Neuronal stem cell (in vitro differentiated cells): ENCODE results near the gene SCNN1A.

Source experiments
- DNase-seq: peaks from one replicate; pipeline ENCODE4 v3.0.0-alpha.2; 2013; ENCODE audit warnings: low spot score
- H2AFZ ChIP-seq: one replicate; pipeline ENCODE4 v1.6.1; 2013; ENCODE audit warnings: mild to moderate bottlenecking, low read length, inconsistent platforms
- H2AK5ac ChIP-seq: 2 replicates; pipeline ENCODE4 v1.6.1; 2013; ENCODE audit warnings: low read depth, mild to moderate bottlenecking, inconsistent platforms, low read length, moderate library complexity, mixed read lengths
- H2BK120ac ChIP-seq: 2 replicates; pipeline ENCODE4 v1.6.1; 2013; ENCODE audit warnings: low read depth, mild to moderate bottlenecking, inconsistent platforms, low read length, moderate library complexity, mixed read lengths
- H2BK12ac ChIP-seq: one replicate; pipeline ENCODE4 v1.6.1; 2013; ENCODE audit warnings: low read length, inconsistent platforms
- H2BK15ac ChIP-seq: 2 replicates; pipeline ENCODE4 v1.6.1; 2013; ENCODE audit warnings: mild to moderate bottlenecking, low read length, inconsistent platforms, mixed read lengths
- H2BK5ac ChIP-seq: one replicate; pipeline ENCODE4 v1.6.1; 2013; ENCODE audit warnings: inconsistent platforms, mild to moderate bottlenecking, low read length, moderate library complexity
- H3K14ac ChIP-seq: one replicate; pipeline ENCODE4 v1.6.1; 2013; ENCODE audit warnings: low read length, inconsistent platforms
- H3K18ac ChIP-seq: 2 replicates; pipeline ENCODE4 v1.6.1; 2013; ENCODE audit warnings: low read length, inconsistent platforms
- H3K23ac ChIP-seq: 2 replicates; pipeline ENCODE4 v1.6.1; 2013; ENCODE audit warnings: low read depth, mild to moderate bottlenecking, mixed read lengths, low read length, inconsistent platforms; ENCODE audit not compliant: poor library complexity
- H3K27ac ChIP-seq: replicated peaks from 3 replicates; pipeline ENCODE4 v1.5.1; 2013; ENCODE audit warnings: low read length, inconsistent platforms
- H3K27me3 ChIP-seq, 3 experiments: 2 replicates each; pipeline ENCODE4 v1.6.1; 2013; ENCODE audit warnings: low read length in 3 of 3, mild to moderate bottlenecking in 2 of 3, inconsistent platforms in 1 of 3, low read depth in 1 of 3, mixed read lengths in 1 of 3, moderate library complexity in 1 of 3; ENCODE audit not compliant: control insufficient read depth in 3 of 3, insufficient read depth in 3 of 3
- H3K36me3 ChIP-seq, 2 donors: replicated peaks in 1 of 2; 2 replicates each; pipeline ENCODE4 v1.6.1; 2013; ENCODE audit warnings: low read length in 2 of 2; ENCODE audit not compliant: control insufficient read depth in 2 of 2, insufficient read depth in 2 of 2
- H3K4ac ChIP-seq: 2 replicates; pipeline ENCODE4 v1.6.1; 2013; ENCODE audit warnings: inconsistent platforms, mild to moderate bottlenecking, low read length, moderate library complexity
- H3K4me1 ChIP-seq, 2 donors: 1 replicate in 1 of 2; 2 replicates in 1 of 2; pipeline ENCODE4 v1.6.1; 2013; ENCODE audit warnings: low read length in 2 of 2, low read depth in 1 of 2; ENCODE audit not compliant: control insufficient read depth in 2 of 2, insufficient read depth in 1 of 2
- H3K4me2 ChIP-seq: one replicate; pipeline ENCODE4 v1.6.1; 2013; ENCODE audit warnings: mild to moderate bottlenecking, low read length, inconsistent platforms; ENCODE audit not compliant: insufficient read depth, poor library complexity, severe bottlenecking
- H3K4me3 ChIP-seq, 2 donors: 2 replicates each; pipeline ENCODE4 v1.5.1; 2013; ENCODE audit warnings: low read length in 2 of 2, mild to moderate bottlenecking in 2 of 2, inconsistent platforms in 1 of 2, moderate library complexity in 1 of 2
- H3K79me1 ChIP-seq: one replicate; pipeline ENCODE4 v1.6.1; 2013; ENCODE audit warnings: low read depth, mild to moderate bottlenecking, inconsistent platforms, low read length, moderate library complexity
- H3K9ac ChIP-seq: one replicate; pipeline ENCODE4 v1.6.1; 2013; ENCODE audit warnings: mild to moderate bottlenecking, low read depth, low read length, inconsistent platforms; ENCODE audit not compliant: poor library complexity
- H3K9me3 ChIP-seq, 2 donors: replicated peaks in 1 of 2; 2 replicates each; pipeline versions ENCODE3 to v1.6.1; 2013; ENCODE audit warnings: low read length in 2 of 2, mild to moderate bottlenecking in 2 of 2, inconsistent platforms in 1 of 2, low read depth in 1 of 2, mixed read lengths in 1 of 2, moderate library complexity in 1 of 2; ENCODE audit not compliant: control insufficient read depth in 2 of 2, insufficient read depth in 1 of 2
- H4K8ac ChIP-seq: one replicate; pipeline ENCODE4 v1.6.1; 2013; ENCODE audit warnings: low read depth, mild to moderate bottlenecking, inconsistent platforms, low read length, moderate library complexity
- H4K91ac ChIP-seq: one replicate; pipeline ENCODE4 v1.6.1; 2013; ENCODE audit warnings: low read length, low read depth, mild to moderate bottlenecking, inconsistent platforms; ENCODE audit not compliant: poor library complexity
- WGBS, 2 donors: extraction: QIAGEN DNeasy Blood & Tissue Kit; methylation state at CpG; one replicate each; pipeline ENCODE4 v1.1.7; 2013; ENCODE audit warnings: missing lambda C conversion rate in 2 of 2, mixed read lengths in 1 of 2; ENCODE audit not compliant: insufficient read length in 2 of 2, insufficient replicate concordance in 1 of 2; ENCODE audit errors: extremely low coverage in 2 of 2; 5-methylcytosine and 5-hydroxymethylcytosine counted together

SCNN1A gene

GRCh38 chr12:6367969-6368892 lies 7.1 kb downstream of the SCNN1A start:
- no peak overlapping the region for H3K9ac ChIP-seq
- H2AFZ ChIP-seq, result no peak overlapping the region
- no peak overlapping the region for H4K8ac ChIP-seq
- no peaks in the 10 kb centered on the region for H3K79me1 ChIP-seq
- no peak overlapping the region for H2BK12ac ChIP-seq
- H3K4ac ChIP-seq, result no peak overlapping the region
- H3K36me3 ChIP-seq, result no peaks in the 10 kb centered on the region
- no peaks in the 10 kb centered on the region for H3K9me3 ChIP-seq
- peaks cover 20 to 24% of the 10 kb centered on the region in 2 donors for H3K4me1 ChIP-seq
- H2BK15ac ChIP-seq, result no peak overlapping the region
- no peak overlapping the region for H3K4me3 ChIP-seq
- peak overlapping the region; percentile 60 for H3K18ac ChIP-seq
- H2BK5ac ChIP-seq, result no peak overlapping the region
- no peak overlapping the region for H3K23ac ChIP-seq
- no peak overlapping the region for H3K27ac ChIP-seq
- no peak for DNase-seq
- no peak overlapping the region for H3K4me2 ChIP-seq
- H4K91ac ChIP-seq, result peak overlapping the region; percentile 53
- WGBS, 2 donors, result no CpG with 5 or more reads among the region's 15 CpGs
- H3K14ac ChIP-seq, result no peak overlapping the region
- H2AK5ac ChIP-seq, result no peak overlapping the region
- H2BK120ac ChIP-seq, result no peak overlapping the region
- H3K27me3 ChIP-seq, result no peaks in the 10 kb centered on the region

- H3K27me3 ChIP-seq, result no peaks in the 10 kb centered on the region
- H2BK5ac ChIP-seq, result no peak overlapping the region
- no peaks in the 10 kb centered on the region for H3K79me1 ChIP-seq
- H3K4ac ChIP-seq, result no peak overlapping the region
- no CpG with 5 or more reads among the region's 11 CpGs for WGBS, 2 donors
- no peaks in the 10 kb centered on the region for H3K9me3 ChIP-seq
- H2BK120ac ChIP-seq, result no peak overlapping the region
- H2AK5ac ChIP-seq, result no peak overlapping the region
- H3K9ac ChIP-seq, result no peak overlapping the region
- no peak overlapping the region for H3K4me3 ChIP-seq
- no peak overlapping the region for H2AFZ ChIP-seq
- H2BK15ac ChIP-seq, result no peak overlapping the region
- DNase-seq, result no peak
- no peak overlapping the region for H3K14ac ChIP-seq
- no peak overlapping the region for H4K8ac ChIP-seq
- no peak overlapping the region for H3K27ac ChIP-seq
- H3K4me1 ChIP-seq, result peaks cover 14 to 18% of the 10 kb centered on the region in 2 donors
- H3K4me2 ChIP-seq, result no peak overlapping the region
- H2BK12ac ChIP-seq, result no peak overlapping the region
- H3K18ac ChIP-seq, result no peak overlapping the region
- no peaks in the 10 kb centered on the region for H3K36me3 ChIP-seq
- no peak overlapping the region for H3K23ac ChIP-seq
- no peak overlapping the region for H4K91ac ChIP-seq
Observed at GRCh38 chr12:6367065-6367968, 8.0 kb downstream of the SCNN1A start.

GRCh38 chr12:6364044-6364374 lies 11.4 kb downstream of the SCNN1A start:
- Histone ChIP-seq H3K79me1 (no peaks in the 10 kb centered on the region), H3K18ac (peak overlapping the region; percentile 100), H4K91ac (no peak overlapping the region), H3K23ac (no peak overlapping the region), H2BK120ac (no peak overlapping the region), H3K9ac (no peak overlapping the region), H2AK5ac (no peak overlapping the region), H3K27ac (no peak overlapping the region), H2BK5ac (no peak overlapping the region), H3K27me3 (no peaks in the 10 kb centered on the region), H4K8ac (no peak overlapping the region), H3K4ac (no peak overlapping the region), H3K4me3 (peak overlapping the region in 1 of 2 donors; percentile 14), H3K4me1 (peaks cover 0 to 3% of the 10 kb centered on the region in 2 donors), H3K9me3 (no peaks in the 10 kb centered on the region), H3K14ac (no peak overlapping the region), H2BK12ac (no peak overlapping the region), H2AFZ (no peak overlapping the region), H2BK15ac (peak overlapping the region; percentile 99), H3K4me2 (peak overlapping the region; percentile 91), H3K36me3 (no peaks in the 10 kb centered on the region)
- WGBS, 2 donors, result no CpG with 5 or more reads among the region's 15 CpGs
- no peak for DNase-seq
